ENCODE measurements around the gene AFDN. TPM values are rescaled to one million over a fixed set of nuclear protein-coding genes. Genes with fewer than 3 reads are reported as not detected.

The AFDN gene
- total RNA-seq, 3 donors from 2014 or later (not counting 1 experiment from before 2014, with no cell fraction given) = 6.3 to 9.3 (median 7.9) TPM

GRCh38 chr6:168004023-168004422, 177.3 kb downstream of the AFDN start:
- Histone ChIP-seq H3K4me3 (ENCODE audit: low read length) (no peak overlapping the region), H3K9me3 (ENCODE audit: control insufficient read depth, insufficient read depth, low read length) (no peaks in the 10 kb centered on the region), H3K36me3 (ENCODE audit: control insufficient read depth, insufficient read depth, low read length) (no peaks in the 10 kb centered on the region), H3K27ac (ENCODE audit: low read length) (no peak overlapping the region), H3K4me1 (ENCODE audit: control insufficient read depth, insufficient read depth, low read length) (no peaks in the 10 kb centered on the region), H3K27me3 (ENCODE audit: control insufficient read depth, insufficient read depth, low read length) (no peaks in the 10 kb centered on the region)
- H3K9me3 Mint-ChIP-seq = no peaks in the 10 kb centered on the region
- H3K4me3 Mint-ChIP-seq = no peak overlapping the region
- 64% methylated on average over 4 of the region's 7 CpGs for WGBS (ENCODE audit: insufficient coverage)
- no peaks in the 10 kb centered on the region for H3K27me3 Mint-ChIP-seq (ENCODE audit: low read depth in 2 of 2)
- intact Hi-C loops (cut with micrococcal nuclease) = no loop called here
- DNase-seq (no peak), ATAC-seq (no peak)
- TF ChIP-seq CTCF (IDR thresholded peaks at IDR 0.05) = no peak
- no peak overlapping the region for H3K27ac Mint-ChIP-seq
- no peaks in the 10 kb centered on the region for H3K36me3 Mint-ChIP-seq
- H3K4me1 Mint-ChIP-seq = no peaks in the 10 kb centered on the region

GRCh38 chr6:168004945-168005344, 178.2 kb downstream of the AFDN start:
- H3K27me3 Mint-ChIP-seq (ENCODE audit: low read depth in 2 of 2) = peaks cover 0 to 2% of the 10 kb centered on the region in 2 donors

GRCh38 chr6:168005796-168006195, 179.1 kb downstream of the AFDN start:
- Histone ChIP-seq H3K36me3 (ENCODE audit: control insufficient read depth, insufficient read depth, low read length) (no peaks in the 10 kb centered on the region), H3K4me3 (ENCODE audit: low read length) (no peak overlapping the region), H3K9me3 (ENCODE audit: control insufficient read depth, insufficient read depth, low read length) (no peaks in the 10 kb centered on the region), H3K27ac (ENCODE audit: low read length) (no peak overlapping the region), H3K27me3 (ENCODE audit: control insufficient read depth, insufficient read depth, low read length) (no peaks in the 10 kb centered on the region), H3K4me1 (ENCODE audit: control insufficient read depth, insufficient read depth, low read length) (no peaks in the 10 kb centered on the region)
- 92% methylated on average over 6 of the region's 6 CpGs for WGBS (ENCODE audit: insufficient coverage)
- intact Hi-C loops (cut with micrococcal nuclease) = no loop called here
- Mint-ChIP-seq H3K4me3 (no peak overlapping the region), H3K36me3 (peaks cover 4% of the 10 kb centered on the region), H3K9me3 (peaks cover 5 to 12% of the 10 kb centered on the region in 2 donors), H3K27me3 (ENCODE audit: low read depth in 2 of 2) (peaks cover 0 to 3% of the 10 kb centered on the region in 2 donors), H3K4me1 (no peaks in the 10 kb centered on the region), H3K27ac (no peak overlapping the region)
- ATAC-seq (no peak), DNase-seq (no peak)
- no peak for TF ChIP-seq CTCF (IDR thresholded peaks at IDR 0.05)

More at GRCh38 chr6:168004945-168005344, 178.2 kb downstream of the AFDN start:
- DNase-seq (no peak), ATAC-seq (no peak)
- H3K36me3 ChIP-seq (ENCODE audit: control insufficient read depth, insufficient read depth, low read length) = no peaks in the 10 kb centered on the region
- H3K36me3 Mint-ChIP-seq = no peaks in the 10 kb centered on the region
- no peaks in the 10 kb centered on the region for H3K4me1 Mint-ChIP-seq
- intact Hi-C loops (cut with micrococcal nuclease) = no loop called here
- no peak overlapping the region for H3K4me3 ChIP-seq (ENCODE audit: low read length)
- peaks cover 0 to 4% of the 10 kb centered on the region in 2 donors for H3K9me3 Mint-ChIP-seq
- H3K4me1 ChIP-seq (ENCODE audit: control insufficient read depth, insufficient read depth, low read length) = no peaks in the 10 kb centered on the region
- WGBS (ENCODE audit: insufficient coverage) = 90% methylated on average over 10 of the region's 11 CpGs
- no peak overlapping the region for H3K27ac Mint-ChIP-seq
- H3K4me3 Mint-ChIP-seq = no peak overlapping the region
- H3K27me3 ChIP-seq (ENCODE audit: control insufficient read depth, insufficient read depth, low read length) = no peaks in the 10 kb centered on the region
- no peaks in the 10 kb centered on the region for H3K9me3 ChIP-seq (ENCODE audit: control insufficient read depth, insufficient read depth, low read length)
- no peak overlapping the region for H3K27ac ChIP-seq (ENCODE audit: low read length)
- TF ChIP-seq CTCF (IDR thresholded peaks at IDR 0.05) = no peak

Measured in natural killer cell (primary cell).